ENCODE data around the gene HAAO.

Gene HAAO

GRCh38 chr2:42767080-42767898 lies 25.1 kb downstream of the HAAO start:
- DNase-seq, result no peak

DNA sequence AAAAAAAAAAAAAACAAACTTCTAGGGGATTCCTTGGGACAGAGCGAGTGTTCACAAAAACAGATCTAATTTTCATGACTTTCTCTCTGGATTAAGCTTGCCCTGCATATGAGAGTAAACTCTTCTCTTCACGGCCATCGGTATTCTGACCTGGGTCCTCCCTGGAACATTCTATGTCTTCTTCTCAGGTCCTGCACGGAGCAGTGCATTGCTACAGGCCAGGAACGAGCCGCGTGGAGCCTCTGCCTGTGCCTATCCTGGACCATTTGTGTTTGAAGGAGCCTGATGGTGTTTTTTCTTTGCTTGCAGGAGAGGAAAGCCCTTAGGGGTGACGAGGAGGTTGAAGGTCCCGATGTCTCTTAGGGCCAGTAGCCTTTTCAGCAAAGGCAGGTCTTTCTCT lies 26.7 kb downstream of the HAAO start:
- no peak for DNase-seq

DNA sequence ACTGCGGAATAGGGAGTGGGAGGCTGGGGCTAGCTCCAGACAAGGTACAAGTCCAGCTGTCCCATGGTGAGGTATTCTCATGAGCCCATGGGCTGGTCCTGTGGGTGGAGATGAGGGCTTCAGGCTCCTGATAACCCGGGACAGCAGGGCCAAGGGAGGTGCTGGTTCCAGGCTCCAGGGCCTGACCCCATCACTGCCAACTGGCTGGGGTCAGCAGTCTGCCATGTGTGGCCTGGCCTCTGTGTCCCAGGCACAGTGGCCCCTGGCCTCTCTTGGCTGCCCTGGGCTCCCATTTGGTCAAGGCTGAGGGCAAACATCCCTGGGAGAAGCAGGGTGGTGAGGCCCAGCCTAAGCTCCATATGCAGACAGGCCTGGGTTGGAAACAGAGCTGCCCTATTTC lies 27.5 kb downstream of the HAAO start:
- no peak for DNase-seq

- no peak for DNase-seq
Observed at GRCh38 chr2:42764096-42764495, 28.3 kb downstream of the HAAO start, which contains the start of gene OXER1. OXER1 (minus strand) TSS chr2:42764135; CDS start chr2:42764062, 73 bp downstream.

GRCh38 chr2:42762823-42763804 lies 29.3 kb downstream of the HAAO start:
- DNase-seq, result no peak

- no peak for DNase-seq
Observed at GRCh38 chr2:42762155-42762554, 30.2 kb downstream of the HAAO start.

- no peak for DNase-seq
Observed at GRCh38 chr2:42761554-42761953, 30.8 kb downstream of the HAAO start.

DNA sequence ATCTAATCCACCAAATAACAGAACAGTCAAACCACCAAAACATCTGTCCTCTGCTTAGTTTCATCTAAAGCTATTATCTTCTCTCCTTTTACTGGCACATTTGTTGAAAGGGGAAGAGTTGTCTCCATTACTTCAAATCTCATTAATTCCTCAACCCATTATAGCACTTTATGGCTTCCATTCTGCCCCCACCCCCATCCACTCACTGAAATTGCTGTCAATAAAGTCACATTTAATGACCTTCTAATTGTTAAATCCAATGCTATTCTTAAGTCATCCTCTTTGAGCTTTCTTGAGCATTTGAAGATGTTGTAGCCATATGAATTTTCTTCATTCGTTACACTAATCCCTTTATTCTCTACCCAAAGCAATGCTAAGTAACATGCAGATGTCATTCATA lies 33.6 kb downstream of the HAAO start:
- DNase-seq, result no peak

- no peak for DNase-seq
Observed at GRCh38 chr2:42757981-42758740, 34.2 kb downstream of the HAAO start.

DNA sequence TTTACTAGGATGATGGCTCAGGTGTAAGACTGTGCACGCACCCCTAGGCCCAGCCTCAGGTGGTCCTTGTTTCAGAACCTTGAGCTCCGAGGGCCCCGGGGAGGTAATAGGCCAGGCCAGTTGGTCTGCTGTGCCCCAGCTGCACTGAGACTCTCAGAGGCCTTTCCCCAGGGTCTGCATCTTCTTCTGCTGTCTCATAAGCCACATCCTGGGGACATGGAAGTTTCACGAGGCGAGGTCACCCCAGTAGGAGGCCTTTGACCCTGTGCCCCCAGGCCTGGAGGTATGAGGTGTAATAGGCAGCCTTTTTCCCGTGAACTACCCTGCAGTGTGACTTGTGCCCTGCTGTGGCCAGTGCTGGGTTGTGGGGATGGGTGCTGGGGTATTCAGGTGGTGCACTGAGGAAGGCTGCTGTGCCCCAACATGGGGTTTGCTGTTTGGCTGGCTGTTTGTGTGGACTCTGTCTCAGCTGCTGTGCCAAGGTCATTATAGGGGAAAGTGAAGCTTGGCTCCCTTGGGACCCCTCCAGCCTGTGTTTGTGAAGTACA lies 35.3 kb downstream of the HAAO start:
- no peak for DNase-seq

DNA sequence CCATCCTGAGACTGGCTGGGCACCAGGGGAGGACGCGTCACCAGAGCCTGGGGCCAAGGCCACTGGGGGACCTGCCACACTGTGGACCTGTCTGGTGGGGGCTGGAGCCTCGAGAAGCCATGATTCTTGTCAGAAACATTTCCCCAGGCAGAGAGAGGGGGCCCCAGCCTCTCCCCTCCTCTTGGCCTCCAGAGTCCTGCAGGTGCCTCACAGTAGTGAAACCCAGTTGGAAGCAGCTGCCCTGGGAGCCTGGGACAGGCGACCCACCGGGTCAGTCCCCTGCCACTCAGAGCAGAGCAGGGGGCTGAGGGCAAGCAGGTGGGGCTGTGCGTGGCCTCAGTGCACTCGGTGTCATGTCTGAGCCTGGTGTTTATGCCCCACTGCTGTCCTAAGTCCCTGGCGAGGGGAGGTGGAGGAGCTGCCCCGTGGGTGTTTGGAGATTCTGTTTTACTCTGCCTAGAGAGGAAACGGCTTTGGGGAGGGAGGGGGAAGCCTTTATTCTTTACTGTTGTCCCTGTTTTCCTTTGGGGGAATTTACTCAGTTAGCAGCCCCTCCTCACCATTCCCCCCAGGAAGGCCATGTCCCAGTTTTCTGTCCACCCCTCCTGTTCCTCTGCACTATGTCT lies 36.1 kb downstream of the HAAO start:
- DNase-seq, result no peak

GRCh38 chr2:42755191-42755880 lies 37.0 kb downstream of the HAAO start:
- no peak for DNase-seq

- no peak for DNase-seq
Observed at GRCh38 chr2:42754776-42755140, 37.6 kb downstream of the HAAO start.

GRCh38 chr2:42754021-42754775 lies 38.2 kb downstream of the HAAO start:
- DNase-seq, result no peak

DNA sequence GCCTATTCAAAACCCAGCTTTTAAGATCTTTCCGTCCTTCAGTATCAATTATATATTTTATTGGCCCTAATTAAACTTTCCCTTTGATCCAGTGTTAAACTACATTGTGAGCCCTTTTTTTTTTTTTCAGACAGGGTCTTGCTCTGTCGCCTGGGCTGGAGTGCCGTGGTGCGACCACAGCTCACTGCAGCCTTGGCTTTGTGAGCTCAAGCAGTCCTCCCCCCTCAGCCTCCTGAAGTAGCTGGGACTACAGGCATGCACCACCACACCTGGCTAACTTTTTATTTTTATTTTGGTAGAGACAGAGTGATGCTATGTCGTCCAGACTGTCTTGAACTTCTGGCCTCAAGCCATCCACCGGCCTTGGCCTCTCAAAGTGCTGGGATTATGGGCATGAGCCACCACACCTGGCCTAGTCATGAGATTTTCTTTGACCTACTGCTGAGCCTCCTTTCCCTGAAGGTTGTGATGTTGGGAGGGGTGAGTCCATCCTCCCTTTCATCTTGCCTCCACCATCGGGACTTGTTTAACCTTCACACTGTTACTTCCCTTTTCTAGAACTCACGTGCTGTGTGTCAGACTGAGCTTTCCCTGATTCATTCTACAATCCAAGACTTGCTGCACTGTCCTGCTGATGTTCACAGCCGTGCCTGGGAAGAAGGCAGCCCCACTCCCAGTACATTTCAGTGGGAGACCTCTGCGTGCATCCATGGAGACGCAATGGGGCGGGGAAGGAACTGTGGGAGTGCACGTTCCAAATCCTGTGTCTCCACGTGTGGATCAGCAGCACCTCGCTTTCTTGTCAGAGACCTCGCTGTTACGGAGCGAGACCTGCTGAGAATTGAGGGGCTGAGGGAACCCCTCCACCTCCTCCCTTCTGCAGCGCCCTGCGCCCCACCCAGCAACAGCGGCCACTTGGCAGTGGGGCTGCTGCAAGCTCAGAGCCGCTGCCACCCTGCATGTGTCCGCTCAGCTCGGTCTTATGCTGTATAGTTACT lies 39.3 kb downstream of the HAAO start:
- no peak for DNase-seq

DNA sequence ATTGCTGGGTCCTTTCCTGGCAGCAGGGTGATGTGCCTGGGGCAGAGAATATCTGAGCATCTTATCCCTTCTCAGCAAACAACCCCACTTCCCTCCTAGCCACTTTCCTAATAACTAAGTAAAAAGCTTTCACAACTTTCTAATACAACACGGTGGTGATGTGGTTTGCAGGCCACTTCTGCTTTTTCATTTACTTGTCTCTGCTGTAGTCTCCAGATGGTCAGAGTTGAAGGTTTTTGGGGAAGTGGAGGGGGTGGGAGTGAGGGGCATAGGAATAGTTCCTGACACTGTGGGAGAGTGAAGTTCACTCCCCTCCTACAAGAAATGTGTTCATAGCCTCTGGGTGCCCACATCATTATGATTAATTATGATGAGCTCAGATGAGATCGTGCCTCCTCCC lies 40.1 kb downstream of the HAAO start:
- DNase-seq, result no peak

- no peak for DNase-seq
Observed at GRCh38 chr2:42748840-42749239, 43.5 kb downstream of the HAAO start.

GRCh38 chr2:42747422-42747821 lies 45.0 kb downstream of the HAAO start:
- no peak for DNase-seq

GRCh38 chr2:42744545-42745082 lies 47.8 kb downstream of the HAAO start:
- DNase-seq, result no peak
